Brain microvascular endothelial cell (primary cell): ENCODE measurements around the gene GADD45GIP1.
"Not testable (repeated sequence)": the region's sequence is repeated elsewhere in the genome, so short reads cannot be mapped to it uniquely, and the experiment has no call there.

ENCODE experiments used
- DNase-seq: peaks from one replicate; pipeline ENCODE4 v3.0.0-alpha.2; 2020
- H3K27ac ChIP-seq: fragments of 250-450 bp; sonication (Bioruptor Pico); 2 replicates; pipeline ENCODE4 v1.5.1; 2020; ENCODE audit warnings: mild to moderate bottlenecking, moderate library complexity
- H3K27me3 ChIP-seq: fragments of 250-450 bp; sonication (Bioruptor Pico); replicated peaks from 2 replicates; pipeline ENCODE4 v1.5.1; 2020; ENCODE audit warnings: mild to moderate bottlenecking
- H3K36me3 ChIP-seq: fragments of 250-450 bp; sonication (Bioruptor Pico); replicated peaks from 2 replicates; pipeline ENCODE4 v1.5.1; 2020; ENCODE audit warnings: mild to moderate bottlenecking
- H3K4me3 ChIP-seq: 2 replicates; pipeline ENCODE4 v1.5.1; 2011; ENCODE audit warnings: low read depth, mild to moderate bottlenecking, control low read depth, low read length, moderate library complexity
- CTCF ChIP-seq: IDR thresholded peaks from 2 replicates; pipeline ENCODE4 v1.5.1; 2011; ENCODE audit warnings: low read depth, mild to moderate bottlenecking, moderate library complexity, low read length, control low read depth, inconsistent platforms; ENCODE audit errors: missing control alignments
- in situ Hi-C: cut with HindIII; loops from 2 replicates; pipeline ENCODE4 v1.10.0; 2017; ENCODE audit warnings: low sequenced_read_pairs, low pct_ligation_motif_present

Gene GADD45GIP1

GRCh38 chr19:12930002-12930645 is 26.9 kb downstream of the GADD45GIP1 start:
- in situ Hi-C loops = no loop called here
- Histone ChIP-seq H3K4me3 (no peak overlapping the region), H3K27ac (no peak overlapping the region), H3K36me3 (peaks cover 40% of the 10 kb centered on the region), H3K27me3 (no peaks in the 10 kb centered on the region)
- no peak for TF ChIP-seq CTCF
- no peak for DNase-seq

- in situ Hi-C loops = no loop called here
- Histone ChIP-seq H3K27me3 (no peaks in the 10 kb centered on the region), H3K27ac (no peak overlapping the region), H3K4me3 (no peak overlapping the region), H3K36me3 (peaks cover 63% of the 10 kb centered on the region)
- DNase-seq = no peak
- TF ChIP-seq CTCF = no peak
These were observed 32.3 kb downstream of the GADD45GIP1 start for GRCh38 chr19:12924621-12925310.

- peaks cover 46% of the 10 kb centered on the region for H3K36me3 ChIP-seq
- TF ChIP-seq CTCF = no peak
- in situ Hi-C loops = no loop called here
- H3K27ac ChIP-seq = no peak overlapping the region
- DNase-seq = no peak
- H3K27me3 ChIP-seq = no peaks in the 10 kb centered on the region
- H3K4me3 ChIP-seq = no peak overlapping the region
These were observed 34.1 kb downstream of the GADD45GIP1 start for GRCh38 chr19:12922959-12923358.

DNA sequence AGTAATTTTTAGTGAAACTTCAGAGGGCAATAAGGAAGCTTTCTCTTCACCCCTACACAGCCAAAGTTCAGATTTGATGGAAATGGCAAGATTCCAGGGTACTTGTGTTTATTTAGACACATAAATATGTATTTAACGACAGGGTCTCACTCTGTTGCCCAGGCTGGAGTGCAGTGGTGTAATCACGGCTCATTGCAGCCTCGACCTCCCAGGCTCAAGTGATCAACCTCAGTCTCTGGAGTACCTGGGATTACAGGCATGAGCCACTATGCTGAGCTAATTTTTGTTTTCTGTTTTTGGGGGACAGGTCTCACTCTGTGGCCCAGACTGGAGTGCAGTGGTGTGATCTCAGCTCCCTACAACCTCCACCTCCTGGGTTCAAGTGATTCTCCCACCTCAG is 36.0 kb downstream of the GADD45GIP1 start:
- in situ Hi-C loops = no loop called here
- no peak for DNase-seq

DNA sequence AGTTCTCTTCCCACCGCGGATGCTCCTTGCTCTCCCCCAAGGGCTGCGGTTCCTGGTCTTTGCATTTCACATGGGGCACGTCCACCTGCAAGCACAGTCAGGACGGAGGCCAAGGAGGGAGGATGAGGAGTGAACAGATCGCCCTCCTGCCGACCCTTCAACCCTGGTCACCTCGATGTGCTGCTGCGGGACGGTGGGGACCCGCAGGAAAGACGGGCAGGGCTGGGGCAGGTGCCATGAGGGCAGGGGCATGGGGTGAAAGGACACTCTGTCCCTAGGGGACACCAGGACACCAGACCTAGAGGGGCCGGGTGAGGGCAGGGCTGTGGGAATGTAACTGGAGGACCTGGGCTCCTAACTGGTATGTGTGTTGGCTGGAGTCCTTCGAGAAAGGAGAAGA is 38.8 kb downstream of the GADD45GIP1 start:
- Histone ChIP-seq H3K4me3 (no peak overlapping the region), H3K27ac (no peak overlapping the region), H3K36me3 (peaks cover 11% of the 10 kb centered on the region), H3K27me3 (no peaks in the 10 kb centered on the region)
- in situ Hi-C loops = no loop called here
- no peak for DNase-seq
- TF ChIP-seq CTCF = no peak

More for the DNA sequence above, 36.0 kb downstream of the GADD45GIP1 start:
- Histone ChIP-seq H3K36me3 (peaks cover 34% of the 10 kb centered on the region), H3K4me3 (no peak overlapping the region), H3K27me3 (no peaks in the 10 kb centered on the region), H3K27ac (no peak overlapping the region)
- TF ChIP-seq CTCF = no peak

- not testable (repeated sequence) for DNase-seq
These were observed 41.2 kb downstream of the GADD45GIP1 start for GRCh38 chr19:12915860-12916259.

More at GRCh38 chr19:12915860-12916259, 41.2 kb downstream of the GADD45GIP1 start:
- H3K27ac ChIP-seq, H3K36me3 ChIP-seq, H3K27me3 ChIP-seq, H3K4me3 ChIP-seq, in situ Hi-C loops: not testable (repeated sequence)
